ENCODE data around the gene LSM10. TPM values are rescaled to one million over a fixed set of nuclear protein-coding genes. Genes with fewer than 3 reads are reported as not detected.

LSM10 gene
- total and polyA plus RNA-seq, 2 donors (not counting 3 experiments of a cell fraction or from before 2014, with no cell fraction given) = 38.2 to 76.9 TPM

- H3K4me1 ChIP-seq (ENCODE audit: control insufficient read depth, extremely low read depth, insufficient read depth, low read length) = peaks cover 3% of the 10 kb centered on the region
- no peak overlapping the region for H3K4me3 ChIP-seq (replicated peaks in 1 of 3; ENCODE audit: insufficient read depth in 1 of 3, low read depth in 1 of 3, low read length in 3 of 3)
- no peak overlapping the region for H2AFZ ChIP-seq (ENCODE audit: low read depth, low read length)
- BruUV-seq (replicated peaks) = no TSS peak
- DNase-seq (ENCODE audit: low read depth, low spot score) (no peak), FAIRE-seq (no peak)
- no peaks in the 10 kb centered on the region for H3K9me1 ChIP-seq (replicated peaks; ENCODE audit: control insufficient read depth, extremely low read depth, insufficient read depth, low read length)
- H3K79me2 ChIP-seq (ENCODE audit: control insufficient read depth, insufficient read depth, low read length) = peaks cover 8% of the 10 kb centered on the region
- no peak overlapping the region for H3K9ac ChIP-seq (replicated peaks; ENCODE audit: extremely low read depth, insufficient read depth, low read length)
- TF ChIP-seq MYC (IDR thresholded peaks at IDR 0.05; ENCODE audit: low read depth, low read length) (no peak), MAX (IDR thresholded peaks at IDR 0.05; ENCODE audit: insufficient read depth, insufficient read length) (no peak)
- no peaks in the 10 kb centered on the region for H3K27me3 ChIP-seq (ENCODE audit: control insufficient read depth in 2 of 2, insufficient read depth in 2 of 2, low read length in 2 of 2)
- peak overlapping the region; percentile 21 for H3K27ac ChIP-seq (ENCODE audit: insufficient read depth, low read depth, low read length)
- POLR2A ChIA-PET = interaction anchor here (0.6 to 2.0 kb wide), 2 partner anchors 12 to 143 kb away, joined by 4 to 12 read pairs; no protein-coding TSS in a partner anchor
- intact Hi-C loops (cut with micrococcal nuclease) = loop anchor here (2.0 kb wide), 1 partner anchor 22 kb away; no protein-coding TSS in a partner anchor
- H4K20me1 ChIP-seq (replicated peaks; ENCODE audit: control insufficient read depth, extremely low read depth, insufficient read depth, low read length) = no peaks in the 10 kb centered on the region
- CTCF ChIA-PET = interaction anchor here (2.2 kb wide), 1 partner anchor 56 kb away, joined by 12 read pairs; no protein-coding TSS in a partner anchor
- dilution Hi-C loops (cut with MboI; ENCODE audit: extremely low pct_ligation_motif_present, low sequenced_read_pairs) = no loop called here
- peaks cover 0 to 6% of the 10 kb centered on the region in 2 experiments for H3K36me3 ChIP-seq (ENCODE audit: control insufficient read depth in 2 of 2, extremely low read depth in 1 of 2, insufficient read depth in 2 of 2, low read length in 2 of 2)
- H3K9me3 ChIP-seq (replicated peaks; ENCODE audit: control insufficient read depth, insufficient read depth, low read length) = no peaks in the 10 kb centered on the region
- H3K4me2 ChIP-seq (ENCODE audit: insufficient read depth, low read length) = no peak overlapping the region
Observed at GRCh38 chr1:36398370-36398977, 766 bp upstream of the LSM10 start.

- H3K4me1 ChIP-seq (ENCODE audit: control insufficient read depth, extremely low read depth, insufficient read depth, low read length) = peaks cover 3% of the 10 kb centered on the region
- intact Hi-C loops (cut with micrococcal nuclease) (loop anchor here (1.0 kb wide), 1 partner anchor 11 kb away; no protein-coding TSS in a partner anchor), dilution Hi-C loops (cut with MboI; ENCODE audit: extremely low pct_ligation_motif_present, low sequenced_read_pairs) (no loop called here)
- DNase-seq (ENCODE audit: low read depth, low spot score) (no peak), FAIRE-seq (no peak)
- CTCF ChIA-PET = interaction anchor here (1.0 to 2.4 kb wide), 4 partner anchors 11 to 54 kb away, joined by 4 to 19 read pairs (median 8); partner anchors contain the start of gene STK40
- H3K79me2 ChIP-seq (ENCODE audit: control insufficient read depth, insufficient read depth, low read length) = peaks cover 8% of the 10 kb centered on the region
- H3K9ac ChIP-seq (replicated peaks; ENCODE audit: extremely low read depth, insufficient read depth, low read length) = peak overlapping the region; percentile 86
- no peaks in the 10 kb centered on the region for H3K9me1 ChIP-seq (replicated peaks; ENCODE audit: control insufficient read depth, extremely low read depth, insufficient read depth, low read length)
- no peaks in the 10 kb centered on the region for H4K20me1 ChIP-seq (replicated peaks; ENCODE audit: control insufficient read depth, extremely low read depth, insufficient read depth, low read length)
- H3K36me3 ChIP-seq (ENCODE audit: control insufficient read depth in 2 of 2, extremely low read depth in 1 of 2, insufficient read depth in 2 of 2, low read length in 2 of 2) = peaks cover 0 to 8% of the 10 kb centered on the region in 2 experiments
- peak overlapping the region; percentile 63 for H3K4me2 ChIP-seq (ENCODE audit: insufficient read depth, low read length)
- POLR2A ChIA-PET = interaction anchor here (2.0 kb wide), 1 partner anchor 10 kb away, joined by 12 read pairs; no protein-coding TSS in a partner anchor
- H3K9me3 ChIP-seq (replicated peaks; ENCODE audit: control insufficient read depth, insufficient read depth, low read length) = no peaks in the 10 kb centered on the region
- H3K27me3 ChIP-seq (ENCODE audit: control insufficient read depth in 2 of 2, insufficient read depth in 2 of 2, low read length in 2 of 2) = no peaks in the 10 kb centered on the region
- H3K27ac ChIP-seq (ENCODE audit: insufficient read depth, low read depth, low read length) = peak overlapping the region; percentile 61
- TF ChIP-seq EZH2 (IDR thresholded peaks at IDR 0.05; ENCODE audit: borderline replicate concordance, low read depth, low read length, severe bottlenecking) = no peak
- TF ChIP-seq JUN (IDR thresholded peaks at IDR 0.05; ENCODE audit: borderline replicate concordance, insufficient read depth, insufficient read length, low read depth) = no peak
- no peak for TF ChIP-seq FOS (IDR thresholded peaks at IDR 0.05; ENCODE audit: borderline replicate concordance, insufficient read depth, low read length)
- no peak for TF ChIP-seq POLR2AphosphoS5 (IDR thresholded peaks at IDR 0.05; ENCODE audit: insufficient read depth, low read depth, low read length)
- TF ChIP-seq POLR2A (IDR thresholded peaks at IDR 0.05; ENCODE audit: low read depth, low read length) = no peak
- no peak for TF ChIP-seq MAX (IDR thresholded peaks at IDR 0.05; ENCODE audit: insufficient read depth, insufficient read length)
- no peak for TF ChIP-seq CTCF (IDR thresholded peaks at IDR 0.05; ENCODE audit: extremely low read depth in 1 of 2, insufficient read depth in 1 of 2, low read depth in 1 of 2, low read length in 2 of 2)
- no peak for TF ChIP-seq MYC (IDR thresholded peaks at IDR 0.05; ENCODE audit: low read depth, low read length)
- TF ChIP-seq GATA2 (IDR thresholded peaks at IDR 0.05; ENCODE audit: insufficient read depth, insufficient read length, low read depth, low read length) = no peak
- no TSS peak for BruUV-seq (replicated peaks)
- peak overlapping the region; percentile 63 to 78 (median 69) for H3K4me3 ChIP-seq (replicated peaks in 1 of 3; ENCODE audit: insufficient read depth in 1 of 3, low read depth in 1 of 3, low read length in 3 of 3)
- H2AFZ ChIP-seq (ENCODE audit: low read depth, low read length) = peak overlapping the region; percentile 76
Observed at GRCh38 chr1:36397083-36397377, 678 bp downstream of the LSM10 start.

Measured in endothelial cell of umbilical vein (primary cell).